ENCODE results near the gene FRRS1L. TPM values are rescaled to one million over a fixed set of nuclear protein-coding genes. Genes with fewer than 3 reads are reported as not detected.
A peak's percentile ranks its signal among the peaks of the same experiment; 100 is the strongest.

The FRRS1L gene
- total RNA-seq, 1 experiment from 2014 or later = 1.0 TPM

- DNase-seq (ENCODE audit: low spot score) = peak; percentile 69
These were observed 25.8 kb upstream of the FRRS1L start for GRCh38 chr9:109192732-109193361.

GRCh38 chr9:109191746-109192145 is 24.7 kb upstream of the FRRS1L start:
- POLR2A ChIA-PET = no interaction called here
- Mint-ChIP-seq H3K4me1 (peaks cover 7% of the 10 kb centered on the region), H3K36me3 (no peaks in the 10 kb centered on the region), H3K4me3 (no peak overlapping the region), H3K9me3 (no peaks in the 10 kb centered on the region), H3K27ac (no peak overlapping the region), H3K27me3 (ENCODE audit: low read depth) (peaks cover 3% of the 10 kb centered on the region; the same call in 1 of the 2 replicates)
- no peak for DNase-seq (ENCODE audit: low spot score)
- CTCF ChIA-PET = interaction anchor here (1.2 to 2.4 kb wide), 3 partner anchors 9 to 122 kb away, joined by 5 to 13 read pairs (median 5); no protein-coding TSS in a partner anchor
- no peak for ATAC-seq
- no peak for TF ChIP-seq JAZF1 (CRISPR knock-in tag; IDR thresholded peaks at IDR 0.05)
- TF ChIP-seq ATF6 (CRISPR knock-in tag; IDR thresholded peaks at IDR 0.05) = no peak
- no peak for TF ChIP-seq KAT7 (CRISPR knock-in tag; IDR thresholded peaks at IDR 0.05; ENCODE audit: borderline replicate concordance)
- TF ChIP-seq RORB (CRISPR knock-in tag; IDR thresholded peaks at IDR 0.05) = no peak
- no peak for TF ChIP-seq USF2 (CRISPR knock-in tag; IDR thresholded peaks at IDR 0.05)
- no peak for TF ChIP-seq ZNF219 (CRISPR knock-in tag; IDR thresholded peaks at IDR 0.05; ENCODE audit: borderline replicate concordance)
- TF ChIP-seq CDX4 (CRISPR knock-in tag; IDR thresholded peaks at IDR 0.05; ENCODE audit: borderline replicate concordance) = no peak
- no peak for TF ChIP-seq IRF2 (CRISPR knock-in tag; IDR thresholded peaks at IDR 0.05; ENCODE audit: borderline replicate concordance, low read depth)
- no peak for TF ChIP-seq PRRX2 (CRISPR knock-in tag; IDR thresholded peaks at IDR 0.05)

More at GRCh38 chr9:109192732-109193361, 25.8 kb upstream of the FRRS1L start:
- ChIA-PET POLR2A (no interaction called here), CTCF (interaction anchor here (1.2 to 2.4 kb wide), 7 partner anchors 10 to 277 kb away, joined by 4 to 13 read pairs (median 5); no protein-coding TSS in a partner anchor)
- H3K36me3 Mint-ChIP-seq = no peaks in the 10 kb centered on the region
- H3K4me1 Mint-ChIP-seq = peaks cover 7% of the 10 kb centered on the region
- peaks cover 3% of the 10 kb centered on the region; the same call in 1 of the 2 replicates for H3K27me3 Mint-ChIP-seq (ENCODE audit: low read depth)
- ATAC-seq = peak; percentile 96
- TF ChIP-seq OVOL2 (CRISPR knock-in tag; IDR thresholded peaks at IDR 0.05; ENCODE audit: borderline replicate concordance) (no peak), ZMAT4 (CRISPR knock-in tag; IDR thresholded peaks at IDR 0.05) (no peak), GTF2I (CRISPR knock-in tag; conservative IDR thresholded peaks at IDR 0.05) (no peak), ZNF512 (CRISPR knock-in tag; IDR thresholded peaks at IDR 0.05; ENCODE audit: borderline replicate concordance) (no peak), RORB (CRISPR knock-in tag; IDR thresholded peaks at IDR 0.05) (no peak), HMGXB4 (CRISPR knock-in tag; IDR thresholded peaks at IDR 0.05) (no peak), MAX (CRISPR knock-in tag; IDR thresholded peaks at IDR 0.05) (0 out of 2 replicates have a peak, but pooled peaks have one; percentile 17), CREM (CRISPR knock-in tag; IDR thresholded peaks at IDR 0.05) (no peak), FOXP1 (CRISPR knock-in tag; IDR thresholded peaks at IDR 0.05; ENCODE audit: borderline replicate concordance) (no peak), CREB1 (CRISPR knock-in tag; IDR thresholded peaks at IDR 0.05) (no peak), CTCF (IDR thresholded peaks at IDR 0.05) (peak; percentile 18; the same call in 1 of the 2 replicates), FOXJ3 (CRISPR knock-in tag; IDR thresholded peaks at IDR 0.05; ENCODE audit: borderline replicate concordance) (no peak), TEAD1 (CRISPR knock-in tag; IDR thresholded peaks at IDR 0.05) (no peak), SMAD4 (CRISPR knock-in tag; IDR thresholded peaks at IDR 0.05) (no peak)
- no peak overlapping the region for H3K4me3 Mint-ChIP-seq
- H3K9me3 Mint-ChIP-seq = no peaks in the 10 kb centered on the region
- H3K27ac Mint-ChIP-seq = no peak overlapping the region
